ENCODE data around the gene SHB.

GRCh38 chr9:38071470-38072134 is 2.6 kb upstream of the SHB start:
- TF ChIP-seq CTCF (IDR thresholded peaks at IDR 0.05; ENCODE audit: poor library complexity) (no peak), EZH2phosphoT487 (IDR thresholded peaks at IDR 0.05; ENCODE audit: low read depth, severe bottlenecking, unreplicated experiment) (no peak)
